Measurements from ENCODE around the gene TPCN2.

Gene TPCN2

DNA sequence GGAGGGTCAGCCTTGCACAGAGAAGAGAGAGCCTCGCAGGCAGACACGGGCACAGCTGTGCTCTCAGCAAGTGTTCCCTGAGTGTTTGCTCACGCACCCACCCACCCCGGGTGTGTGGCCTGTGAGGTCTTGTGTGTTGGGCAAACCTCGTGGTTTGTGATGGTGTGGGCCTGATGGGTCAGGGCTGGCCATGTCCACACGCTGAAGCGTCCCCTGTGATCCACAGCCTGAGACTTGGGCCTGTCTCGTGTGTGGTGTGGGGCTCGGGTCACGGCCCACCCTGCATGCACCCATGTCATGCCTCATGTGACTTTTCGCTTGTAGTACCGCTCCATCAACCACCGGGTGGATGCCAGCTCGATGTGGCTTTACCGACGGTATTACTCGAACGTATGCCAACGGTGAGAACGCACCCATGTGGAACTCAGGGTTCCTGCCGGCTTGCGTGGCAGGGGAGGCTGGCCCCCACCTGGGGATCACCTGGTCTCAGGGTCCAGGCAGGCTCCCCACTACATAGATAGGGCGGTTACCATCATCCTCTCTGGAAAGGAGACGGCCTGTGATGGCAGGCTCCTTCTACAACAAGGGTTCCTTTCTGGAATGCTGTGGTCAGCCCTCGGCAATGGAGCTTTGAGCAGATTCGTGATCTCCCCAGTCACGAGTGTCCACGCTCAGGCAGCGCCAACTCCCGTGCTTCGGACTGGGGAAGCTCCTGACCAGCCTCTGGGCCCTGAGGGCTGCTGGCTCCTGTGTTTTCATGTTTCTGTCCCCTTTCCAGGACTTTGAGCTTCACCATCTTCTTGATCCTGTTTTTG is 5.9 kb downstream of the TPCN2 start:
- no peak overlapping the region for H3K27ac ChIP-seq
- no peak for DNase-seq (ENCODE audit: low read depth, low spot score)

DNA sequence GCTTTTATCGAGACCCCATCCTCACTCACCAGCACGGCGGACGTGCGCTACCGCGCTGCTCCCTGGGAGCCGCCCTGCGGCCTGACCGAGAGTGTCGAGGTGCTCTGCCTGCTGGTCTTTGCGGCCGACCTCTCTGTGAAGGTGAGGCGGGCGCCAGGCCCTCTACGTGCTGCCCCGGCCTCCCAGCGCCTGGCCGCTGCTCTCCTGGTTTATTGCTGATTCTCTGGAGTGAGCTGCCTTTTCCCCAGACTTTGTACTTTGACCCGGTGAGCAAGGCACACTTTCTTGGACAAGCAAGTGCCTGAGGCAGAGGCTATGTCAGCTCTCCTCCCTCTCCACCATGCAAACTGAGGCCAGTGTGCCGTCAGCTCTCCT is 6.5 kb downstream of the TPCN2 start:
- no peak overlapping the region for H3K27ac ChIP-seq
- DNase-seq (ENCODE audit: low read depth, low spot score): no peak

DNA sequence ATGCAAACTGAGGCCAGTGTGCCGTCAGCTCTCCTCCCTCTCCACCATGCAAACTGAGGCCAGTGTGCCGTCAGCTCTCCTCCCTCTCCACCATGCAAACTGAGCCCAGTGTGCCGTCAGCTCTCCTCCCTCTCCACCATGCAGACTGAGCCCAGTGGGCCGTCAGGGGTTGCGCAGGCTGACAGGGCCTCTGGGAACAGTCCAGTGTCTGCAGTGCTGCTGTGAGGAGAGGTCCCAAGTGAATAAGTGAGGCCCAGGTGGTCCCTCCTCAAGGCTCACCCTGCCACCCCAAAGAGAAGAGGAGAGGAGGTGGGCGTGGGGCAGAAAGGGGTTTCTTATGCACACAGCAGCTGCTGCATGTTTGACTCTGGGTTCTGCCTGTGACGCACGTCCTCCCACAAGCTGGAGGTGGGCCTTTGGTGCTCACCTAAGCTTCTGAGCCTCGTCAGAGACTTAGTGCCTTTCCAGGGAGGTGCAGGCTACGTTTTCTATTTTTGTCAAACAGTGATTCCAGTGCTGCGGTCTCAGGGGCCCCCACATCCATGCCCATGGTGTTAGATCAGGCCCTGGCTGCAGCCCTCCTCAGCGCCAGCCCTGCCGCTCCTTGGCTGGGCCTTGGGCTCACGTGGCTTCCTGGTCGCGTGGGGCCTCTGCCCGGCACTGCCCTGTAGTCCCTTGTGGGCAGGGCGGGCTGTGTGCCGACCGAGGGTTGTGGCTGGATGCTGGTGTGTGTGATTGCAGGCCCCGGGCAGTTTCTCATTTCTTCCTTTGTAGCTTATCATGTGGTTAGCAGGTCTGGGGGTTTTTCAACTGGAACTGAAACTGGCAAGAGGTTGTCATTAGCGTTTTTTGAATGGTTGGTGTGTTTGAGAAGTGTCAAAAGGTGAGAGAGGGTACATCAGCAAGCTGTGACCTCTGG is 7.1 kb downstream of the TPCN2 start:
- no peak overlapping the region for H3K27ac ChIP-seq
- DNase-seq (ENCODE audit: low read depth, low spot score): no peak

DNA sequence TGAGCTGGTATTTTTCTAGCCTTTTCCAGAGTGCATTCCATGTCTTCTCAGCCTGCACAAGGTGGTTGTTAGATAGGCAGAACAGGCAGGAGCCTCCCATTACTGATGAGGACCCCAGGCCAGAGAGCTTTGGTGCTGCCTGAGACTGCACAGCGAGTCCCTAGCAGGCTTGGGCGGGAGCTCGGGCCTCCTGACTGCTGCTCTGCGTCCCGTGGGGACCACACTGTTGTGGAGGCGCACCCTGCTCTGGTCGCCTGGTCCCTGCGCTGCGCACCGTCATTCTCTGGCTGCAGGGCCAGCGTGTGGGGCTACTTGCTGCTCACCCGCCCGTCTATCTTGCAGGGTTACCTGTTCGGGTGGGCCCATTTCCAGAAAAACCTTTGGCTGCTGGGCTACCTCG is 8.5 kb downstream of the TPCN2 start:
- DNase-seq (ENCODE audit: low read depth, low spot score): no peak

DNA sequence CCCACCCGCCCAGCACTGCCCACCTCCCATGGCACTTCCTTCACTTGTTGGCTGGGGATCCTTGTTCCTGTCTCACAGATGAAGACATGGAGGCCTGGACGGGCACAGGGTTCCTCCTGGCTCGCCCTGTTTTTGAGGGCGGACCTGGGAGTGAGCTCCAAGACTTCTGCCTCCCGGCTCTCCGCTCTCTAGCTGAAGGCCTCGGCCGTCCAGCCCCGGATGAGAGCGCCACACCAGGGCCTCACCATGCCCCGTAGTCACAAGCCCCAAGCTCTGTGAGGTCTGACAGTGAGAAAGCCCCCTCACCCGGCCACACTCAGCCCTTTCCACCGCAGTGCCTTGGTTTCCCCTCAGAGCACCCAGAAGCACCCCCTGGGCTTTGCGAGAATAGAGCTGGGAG is 9.1 kb downstream of the TPCN2 start:
- H3K27ac ChIP-seq: no peak overlapping the region

More for the DNA sequence above, 8.5 kb downstream of the TPCN2 start:
- no peak overlapping the region for H3K27ac ChIP-seq

DNA sequence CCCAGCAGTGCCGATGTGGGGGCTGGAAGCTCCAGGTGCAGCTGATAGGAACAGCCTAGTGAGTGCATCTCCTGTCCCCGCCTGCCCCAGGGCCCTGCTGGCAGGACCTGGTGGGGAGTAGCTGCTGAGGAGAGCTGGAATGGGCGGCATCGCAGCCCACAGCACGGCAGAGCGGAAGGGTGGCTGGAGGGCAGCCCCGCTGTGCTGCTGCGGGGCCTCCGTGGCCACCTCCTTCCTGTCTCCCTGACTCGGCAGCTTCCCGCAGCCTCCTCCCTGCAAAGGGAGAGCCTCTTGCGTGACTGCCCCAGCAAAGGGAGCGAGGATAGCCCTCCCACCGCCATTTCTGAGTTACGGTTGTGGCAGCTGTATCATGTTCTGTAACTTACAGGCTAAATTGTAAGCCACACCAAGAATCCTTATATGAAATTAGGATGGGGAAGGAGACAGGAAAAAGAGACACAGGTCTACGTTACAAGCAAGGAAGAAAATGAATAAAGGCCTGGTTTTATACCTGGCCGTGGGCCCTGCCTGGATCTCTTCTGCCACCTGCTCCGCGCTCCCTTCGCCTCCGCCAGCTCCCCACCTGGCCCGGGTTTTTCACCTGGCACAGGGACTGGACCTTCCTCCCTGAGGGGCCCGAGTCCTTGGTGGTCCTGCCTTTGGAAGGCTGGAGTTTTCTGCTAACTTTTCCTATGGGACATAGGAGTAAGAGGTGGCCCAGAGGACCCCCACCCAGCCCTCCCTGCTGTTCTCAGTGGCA is 10.0 kb downstream of the TPCN2 start:
- DNase-seq (ENCODE audit: low read depth, low spot score): no peak
- H3K27ac ChIP-seq: no peak overlapping the region

More for the DNA sequence above, 9.1 kb downstream of the TPCN2 start:
- DNase-seq (ENCODE audit: low read depth, low spot score): no peak

DNA sequence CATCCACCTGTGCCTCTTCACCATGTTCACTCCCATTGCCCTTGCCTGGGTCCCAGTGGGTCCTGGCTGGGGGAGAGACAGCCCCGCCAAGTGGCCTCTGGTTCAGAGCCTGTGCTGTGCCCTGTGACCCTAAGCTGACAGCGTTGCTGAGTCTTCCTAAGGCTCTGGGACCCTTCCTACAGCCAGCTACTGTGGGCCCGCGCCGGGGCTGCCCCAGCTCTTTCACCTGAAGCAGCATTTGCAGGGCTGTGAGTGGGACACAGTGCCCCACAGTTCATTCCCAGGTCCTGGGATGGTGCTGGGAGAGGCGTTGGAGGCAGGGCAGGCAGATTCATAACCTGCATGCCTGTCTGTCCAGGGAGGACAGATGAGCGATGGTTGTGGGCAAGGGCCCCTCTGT is 10.7 kb downstream of the TPCN2 start:
- no peak for DNase-seq (ENCODE audit: low read depth, low spot score)
- no peak overlapping the region for H3K27ac ChIP-seq

DNA sequence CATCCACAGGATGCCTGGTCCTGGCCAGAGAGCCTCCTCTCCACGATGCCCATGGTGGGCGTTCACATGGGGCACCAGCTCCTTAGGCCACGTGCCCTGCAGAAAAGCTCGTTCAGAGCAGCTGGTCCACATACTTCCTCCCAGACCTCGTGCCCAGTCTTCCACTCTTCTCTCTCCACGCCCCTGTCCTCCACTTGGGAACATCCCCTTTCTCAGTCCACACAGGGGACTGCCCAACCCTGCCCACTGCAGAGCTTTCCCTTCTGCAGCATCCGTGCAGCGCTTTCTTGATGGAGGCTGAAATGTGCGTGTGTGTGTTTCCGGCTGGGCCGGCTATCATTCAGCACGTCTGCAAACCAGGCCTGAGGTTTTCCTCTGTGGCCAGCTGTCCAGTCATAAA is 11.3 kb downstream of the TPCN2 start:
- H3K27ac ChIP-seq: no peak overlapping the region
- no peak for DNase-seq (ENCODE audit: low read depth, low spot score)

DNA sequence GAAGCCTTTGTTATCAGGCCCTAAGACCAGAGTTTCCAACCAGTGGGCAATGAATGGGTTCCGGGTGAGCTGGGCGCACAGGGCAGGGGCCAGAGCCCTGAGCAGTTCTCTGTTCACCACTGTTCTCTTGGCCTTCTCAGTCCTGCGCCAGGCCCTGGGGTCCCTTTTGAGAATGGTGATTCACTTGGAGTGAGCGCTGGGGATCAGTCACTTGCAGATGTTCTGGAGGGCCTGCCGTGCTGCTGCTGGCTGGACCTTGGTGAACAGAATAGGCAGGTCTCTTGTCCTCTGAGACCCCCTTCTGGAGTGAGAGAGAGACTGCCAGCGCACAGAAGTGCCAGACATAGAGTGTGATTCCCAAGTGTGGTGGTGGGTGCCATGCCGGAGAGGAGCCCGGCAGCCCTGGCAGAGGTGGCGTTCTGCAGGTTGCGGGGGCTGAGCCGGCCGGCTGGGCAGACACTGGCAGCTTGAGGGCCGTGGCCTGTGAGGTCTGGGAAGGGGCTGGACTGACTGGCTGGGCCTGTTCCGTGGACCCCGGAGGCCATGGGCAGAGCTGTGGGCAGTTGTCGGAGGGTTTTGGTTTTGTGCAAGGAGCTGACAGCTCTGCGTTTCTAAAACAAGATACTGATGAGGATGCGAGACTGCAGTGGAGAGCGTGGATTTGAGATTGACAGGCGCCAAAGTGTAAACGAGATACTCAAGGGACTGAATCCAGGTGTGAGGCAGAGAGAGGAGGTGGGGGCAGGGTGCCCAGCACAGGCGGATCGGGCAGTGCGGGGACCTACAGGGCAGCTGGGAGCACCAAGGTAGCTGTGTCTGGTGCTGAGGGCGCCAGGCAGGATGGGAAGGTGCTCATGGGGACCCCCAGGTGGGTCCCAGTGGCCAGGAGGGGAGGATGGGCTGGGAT is 12.3 kb downstream of the TPCN2 start:
- DNase-seq (ENCODE audit: low read depth, low spot score): no peak
- no peak overlapping the region for H3K27ac ChIP-seq

DNA sequence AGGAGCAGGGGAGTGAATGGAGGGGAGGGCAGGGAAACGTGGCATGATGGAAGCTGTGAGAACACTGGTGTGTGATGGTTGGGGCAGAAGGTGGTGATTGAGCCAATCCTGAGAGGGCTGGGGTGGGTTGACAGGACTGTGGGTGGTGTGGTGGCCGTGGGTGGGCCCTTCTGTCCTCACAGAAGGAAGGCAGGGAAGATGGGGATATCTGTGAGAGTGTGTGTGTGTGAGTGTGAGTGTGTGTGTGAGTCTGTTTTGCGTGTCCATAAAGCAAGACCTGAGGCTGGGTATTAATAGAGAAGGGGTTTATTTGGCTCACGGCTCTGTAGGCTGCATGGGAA is 13.0 kb downstream of the TPCN2 start:
- no peak overlapping the region for H3K27ac ChIP-seq
- DNase-seq (ENCODE audit: low read depth, low spot score): no peak

DNA sequence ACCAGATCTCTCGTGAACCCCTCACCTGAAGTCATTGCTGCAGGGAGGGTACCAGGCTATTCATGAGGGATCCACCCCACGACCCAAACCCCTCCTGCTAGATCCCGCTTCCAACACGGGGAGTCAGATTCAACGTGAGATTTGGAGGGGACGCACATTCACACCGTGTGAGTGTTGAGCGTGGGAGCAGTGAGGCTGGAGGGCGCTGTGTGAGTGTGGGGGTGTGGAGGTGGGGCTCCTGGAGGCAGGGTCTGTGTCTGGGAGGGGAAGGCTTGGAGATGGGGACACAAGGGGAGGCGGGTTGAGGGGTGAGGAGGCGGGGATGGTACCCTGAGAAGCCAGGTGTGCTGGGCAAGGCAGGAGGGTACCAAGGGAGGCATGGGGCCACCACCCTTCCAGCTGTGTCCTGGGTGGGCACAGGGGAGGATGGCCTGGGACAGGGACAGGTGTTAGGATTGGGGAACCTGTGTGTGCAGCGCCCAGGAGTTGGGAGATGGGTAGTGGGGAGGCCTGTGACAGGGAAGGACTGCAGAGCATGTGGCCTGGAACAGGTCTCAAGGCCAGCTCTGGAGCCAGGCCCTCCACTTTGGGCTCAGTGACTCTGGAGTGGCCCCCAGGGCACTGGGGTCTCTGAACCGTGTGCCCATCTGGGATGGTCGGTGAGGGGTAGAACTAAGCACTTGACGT is 13.6 kb downstream of the TPCN2 start:
- no peak for DNase-seq (ENCODE audit: low read depth, low spot score)
- no peak overlapping the region for H3K27ac ChIP-seq

DNA sequence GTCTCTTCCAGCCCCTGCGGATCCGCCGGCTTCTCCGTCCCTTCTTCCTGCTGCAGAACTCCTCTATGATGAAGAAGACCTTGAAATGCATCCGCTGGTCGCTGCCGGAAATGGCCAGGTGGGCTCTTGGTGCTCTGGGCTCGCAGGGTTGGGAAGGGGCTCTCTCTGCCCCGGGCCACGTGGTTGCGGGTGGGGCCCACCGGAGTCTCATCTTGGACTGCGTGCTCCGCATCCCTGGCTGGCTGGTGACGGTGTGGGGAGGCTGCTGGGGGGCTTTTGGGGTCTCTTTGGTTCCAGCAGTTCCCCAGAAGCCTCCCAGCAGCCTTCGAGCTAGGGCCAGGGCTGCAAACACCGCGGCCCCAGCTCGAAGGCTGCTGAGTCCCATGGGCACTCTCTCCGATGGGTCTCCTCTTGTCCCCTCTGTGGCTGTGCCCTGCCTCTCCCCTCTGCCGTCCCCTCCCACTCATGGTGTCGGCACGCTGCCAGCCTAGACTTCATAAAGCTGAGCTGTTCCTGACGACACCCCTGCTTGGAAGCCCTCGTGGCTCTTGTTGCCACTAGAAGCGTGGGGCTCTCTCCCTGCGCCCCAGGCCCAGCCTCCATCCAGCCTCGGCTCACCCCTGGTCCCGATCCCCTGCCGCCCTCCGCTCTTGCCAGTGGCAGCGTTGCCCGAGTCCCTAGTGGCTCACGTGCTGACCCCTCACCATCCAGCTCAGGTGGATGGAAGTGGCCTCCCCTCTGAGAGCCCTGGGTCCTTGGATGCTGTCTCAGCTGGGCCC is 14.3 kb downstream of the TPCN2 start:
- no peak overlapping the region for H3K27ac ChIP-seq
- DNase-seq (ENCODE audit: low read depth, low spot score): no peak

DNA sequence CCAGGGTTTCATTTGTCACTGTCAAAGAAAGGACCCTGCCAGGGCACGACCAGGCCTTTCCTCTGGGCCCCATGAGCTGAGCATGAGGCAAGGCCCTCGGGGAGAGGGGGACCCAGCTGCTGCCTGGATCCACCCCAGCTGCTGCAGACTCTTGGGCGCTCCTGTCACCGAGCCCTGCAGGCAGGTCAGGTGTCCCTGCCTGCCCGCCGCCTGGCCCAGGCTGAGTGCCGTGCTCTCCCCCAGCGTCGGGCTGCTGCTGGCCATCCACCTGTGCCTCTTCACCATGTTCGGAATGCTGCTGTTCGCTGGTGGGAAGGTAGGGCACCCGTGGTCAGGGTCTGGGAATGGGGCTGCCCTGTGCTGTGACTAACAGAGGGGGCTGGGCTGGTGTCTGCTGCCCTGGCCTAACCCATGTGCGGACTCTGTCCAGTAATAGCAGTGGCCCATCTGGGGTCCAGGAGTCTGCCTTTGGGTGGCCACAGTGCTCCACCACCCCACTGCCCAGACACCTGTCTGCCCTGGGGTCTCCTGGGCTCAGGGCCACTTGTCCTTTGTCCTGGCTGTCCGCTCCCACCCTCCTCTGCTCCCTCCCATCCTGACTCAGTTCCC is 15.0 kb downstream of the TPCN2 start:
- DNase-seq (ENCODE audit: low read depth, low spot score): no peak
- no peak overlapping the region for H3K27ac ChIP-seq

DNA sequence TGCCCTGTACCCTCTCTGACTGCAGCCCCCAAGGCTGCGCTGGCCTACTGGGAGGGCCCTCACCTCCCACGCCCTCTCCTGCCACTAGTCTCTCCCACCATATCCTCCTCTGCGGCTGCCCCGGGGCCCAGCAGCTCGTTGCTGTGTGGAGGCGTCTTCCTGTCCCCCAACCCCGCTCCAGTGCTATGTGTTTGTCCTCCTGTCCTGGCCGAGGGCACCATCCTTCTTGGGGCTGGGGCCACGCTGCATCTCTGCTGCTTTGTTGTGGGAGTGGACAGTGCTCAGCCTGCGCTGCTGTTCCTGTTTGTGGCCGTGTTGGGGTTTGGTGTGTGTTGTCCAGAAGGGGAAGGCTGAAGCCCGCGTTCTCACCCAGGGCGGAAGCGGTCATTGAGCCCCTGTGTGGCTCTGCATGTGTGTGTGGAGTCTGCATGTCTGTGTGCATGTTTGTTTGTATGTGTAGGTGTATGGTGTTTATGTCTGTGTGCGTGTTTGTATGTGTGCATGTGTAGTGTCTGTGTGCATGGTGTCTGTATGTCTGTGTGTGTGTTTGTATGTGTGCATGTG is 15.7 kb downstream of the TPCN2 start:
- DNase-seq (ENCODE audit: low read depth, low spot score): no peak
- no peak overlapping the region for H3K27ac ChIP-seq

DNA sequence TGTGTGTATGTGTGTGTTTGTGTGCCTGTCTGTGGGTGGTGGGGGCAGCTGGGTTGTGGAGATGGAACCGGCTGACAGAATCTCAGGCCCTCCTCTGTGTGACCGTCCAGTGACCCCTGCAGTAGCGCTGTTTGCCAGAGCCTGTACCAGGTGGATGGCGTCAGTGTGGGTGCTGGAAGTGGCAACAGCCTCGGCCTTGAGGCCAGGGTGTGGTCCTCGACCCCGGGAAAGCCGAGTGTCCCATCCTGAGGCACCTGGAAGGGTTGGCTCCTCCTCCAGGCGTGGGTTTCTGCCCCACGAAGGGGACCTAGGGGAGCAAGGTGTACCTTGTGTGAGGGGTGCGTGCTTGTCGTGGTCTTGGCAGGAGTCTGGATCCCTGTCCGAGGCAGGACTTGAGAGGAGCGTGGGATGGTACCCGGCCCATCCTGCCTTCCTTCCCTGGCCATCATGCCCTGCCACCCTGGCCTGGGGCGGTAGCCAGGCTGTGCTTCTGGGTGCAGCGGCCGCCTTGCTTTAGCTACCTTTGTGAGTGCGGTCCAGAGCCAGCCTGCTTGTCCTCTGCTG is 16.5 kb downstream of the TPCN2 start:
- H3K27ac ChIP-seq: no peak overlapping the region
- DNase-seq (ENCODE audit: low read depth, low spot score): no peak

DNA sequence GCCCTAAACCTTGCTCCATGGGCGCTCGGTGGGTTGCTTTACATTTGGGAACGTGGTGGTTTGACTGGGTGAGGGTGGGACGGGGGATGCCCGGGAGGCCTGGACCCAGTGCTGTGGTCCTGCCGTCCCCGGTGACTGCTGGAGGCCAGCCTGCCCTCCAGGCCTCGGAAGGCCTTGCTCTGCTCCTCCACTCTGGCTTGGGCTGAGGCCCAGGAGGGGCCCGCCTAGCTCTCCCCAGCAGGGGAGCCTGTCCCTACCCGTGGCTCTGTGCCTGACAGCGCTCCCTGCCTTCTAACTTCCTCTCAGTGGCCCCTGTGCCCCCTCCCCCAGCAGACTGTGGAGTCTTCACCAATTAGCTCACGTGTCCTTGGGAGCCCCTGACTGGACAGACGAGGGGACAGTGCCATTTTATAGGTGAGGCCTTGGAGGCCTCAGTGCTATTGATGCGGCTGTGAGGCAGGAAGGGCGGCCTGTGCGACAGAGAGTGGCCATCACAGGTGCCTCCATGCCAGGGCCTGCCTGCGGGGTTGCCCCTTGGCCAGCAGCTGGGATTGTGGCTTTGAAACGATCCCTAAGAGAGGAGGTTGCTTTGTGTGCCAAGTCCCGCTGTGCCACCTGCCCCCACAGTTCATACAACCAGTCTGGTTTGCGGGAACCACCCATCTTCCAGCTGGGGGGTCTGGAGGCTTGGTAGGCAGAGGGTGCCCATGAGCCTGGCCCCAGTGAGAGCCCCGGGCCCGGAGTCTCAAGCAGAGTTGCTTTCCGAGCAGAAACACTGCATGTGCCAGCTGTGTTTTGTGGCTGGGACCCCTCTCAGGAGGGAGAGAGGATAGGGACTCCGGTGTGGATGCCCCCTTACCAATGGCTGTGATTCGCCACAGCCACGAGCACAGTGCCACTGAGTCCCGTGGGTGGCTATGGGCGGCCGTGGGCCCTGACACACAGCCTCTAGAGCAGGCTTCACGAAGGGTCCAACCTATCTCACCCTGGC is 17.7 kb downstream of the TPCN2 start:
- no peak overlapping the region for H3K27ac ChIP-seq
- no peak for DNase-seq (ENCODE audit: low read depth, low spot score)

Measured in epithelial cell of prostate (primary cell).